GM19467 (cell line): Measurements from ENCODE around the gene S1PR1.

Experiments used
- ATAC-seq: cut with Tn5 transposase; IDR thresholded peaks from one replicate; pipeline ENCODE4 v1.9.1; 2021; ENCODE audit warnings: mild to moderate bottlenecking, moderate library complexity; ENCODE audit not compliant: unreplicated experiment

Gene S1PR1

DNA sequence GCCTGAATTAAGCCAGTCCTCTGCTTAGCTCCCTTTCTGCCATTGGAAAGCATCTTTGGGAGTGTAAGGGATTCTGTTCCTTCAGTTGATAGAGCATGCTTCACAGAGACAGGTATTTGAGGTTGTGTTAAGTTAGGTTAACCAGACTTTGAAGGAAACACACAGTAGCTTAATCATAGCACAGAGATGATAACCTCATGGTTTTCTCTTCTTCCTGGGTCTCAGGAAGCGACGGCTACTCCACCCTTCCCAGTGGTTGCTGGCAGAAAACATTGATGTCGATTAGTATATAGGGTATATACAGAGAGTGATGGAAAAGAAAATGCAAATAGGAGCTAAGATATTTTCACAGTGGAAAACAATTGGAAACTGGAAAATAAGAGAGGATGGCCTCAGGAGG, 42.0 kb downstream of the S1PR1 start:
- ATAC-seq: no peak

- ATAC-seq: no peak
These were observed 43.3 kb downstream of the S1PR1 start for GRCh38 chr1:101280049-101280592.

DNA sequence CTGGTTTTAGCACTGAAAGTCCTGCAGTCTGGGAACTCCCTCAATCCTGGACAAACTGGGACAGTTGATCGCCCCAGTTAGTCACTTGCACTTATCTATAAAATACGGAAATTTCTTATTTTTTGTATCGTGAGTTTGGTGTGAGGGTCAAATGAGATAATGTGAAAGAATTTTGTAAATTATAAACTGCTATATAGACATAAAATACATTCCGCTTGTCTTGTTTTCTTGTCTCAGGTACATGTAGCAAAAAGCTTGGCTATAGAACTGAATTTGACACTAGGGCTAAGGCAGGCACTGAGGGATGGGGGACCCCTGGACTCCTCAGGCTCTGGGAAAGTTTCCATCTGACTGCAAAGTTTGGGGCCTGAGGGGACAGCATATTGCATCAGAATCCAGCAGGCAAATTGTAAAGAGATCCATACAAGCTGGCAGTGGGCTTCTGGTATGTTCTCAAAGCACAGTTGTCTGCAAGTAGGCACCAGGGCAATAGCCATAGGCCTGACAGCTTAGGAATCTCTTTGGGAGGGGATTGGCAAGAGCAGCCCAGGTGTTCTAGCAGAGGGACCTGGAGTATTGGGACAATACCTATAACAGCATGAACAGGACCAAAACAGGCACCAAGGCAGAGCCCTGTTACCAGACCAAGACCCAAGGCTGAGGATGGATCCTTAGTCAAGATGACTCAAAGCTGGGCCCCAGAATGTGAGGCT, 44.3 kb downstream of the S1PR1 start:
- no peak for ATAC-seq

DNA sequence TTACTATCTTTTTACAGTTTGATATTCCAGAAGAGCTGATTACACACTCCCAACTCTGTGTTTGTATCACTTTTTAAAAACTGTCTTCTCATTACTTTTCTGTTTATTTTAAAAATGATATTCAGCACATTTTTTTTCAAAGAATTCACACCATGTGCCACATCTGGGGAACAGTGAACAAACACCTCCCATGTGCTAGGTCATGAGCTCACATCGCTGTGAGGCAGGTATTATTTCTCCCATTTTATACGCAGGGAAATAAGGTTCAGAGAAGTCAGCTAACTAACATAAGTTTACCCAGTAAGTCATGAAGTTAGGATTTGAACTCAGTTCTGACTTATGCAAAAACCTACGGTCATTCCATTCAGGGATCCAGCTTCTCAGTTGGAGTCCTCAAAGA, 44.9 kb downstream of the S1PR1 start:
- ATAC-seq: no peak

- ATAC-seq: no peak
These were observed 45.7 kb downstream of the S1PR1 start for GRCh38 chr1:101282314-101283038.

- ATAC-seq: no peak
These were observed 46.6 kb downstream of the S1PR1 start for GRCh38 chr1:101283443-101283842.

DNA sequence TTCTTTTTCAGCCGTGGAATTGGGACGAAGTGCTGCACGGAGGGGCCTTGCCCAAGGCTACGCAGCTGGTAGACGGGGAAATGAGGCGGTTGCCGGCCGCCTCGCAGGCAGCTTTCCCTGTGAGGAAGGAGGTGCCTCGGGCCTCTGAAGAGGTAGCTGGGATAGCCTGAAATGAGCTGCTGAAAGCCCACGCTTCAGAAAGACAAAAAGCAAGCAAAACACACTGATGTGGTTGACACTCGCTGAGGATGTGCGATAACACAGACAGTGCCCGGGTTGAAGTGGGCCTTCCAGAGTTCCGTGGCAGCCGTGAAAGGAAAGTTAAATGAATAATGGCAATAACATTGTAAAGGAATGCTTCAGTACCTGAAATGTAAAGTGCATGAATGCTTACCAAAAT, 47.2 kb downstream of the S1PR1 start:
- ATAC-seq: no peak

DNA sequence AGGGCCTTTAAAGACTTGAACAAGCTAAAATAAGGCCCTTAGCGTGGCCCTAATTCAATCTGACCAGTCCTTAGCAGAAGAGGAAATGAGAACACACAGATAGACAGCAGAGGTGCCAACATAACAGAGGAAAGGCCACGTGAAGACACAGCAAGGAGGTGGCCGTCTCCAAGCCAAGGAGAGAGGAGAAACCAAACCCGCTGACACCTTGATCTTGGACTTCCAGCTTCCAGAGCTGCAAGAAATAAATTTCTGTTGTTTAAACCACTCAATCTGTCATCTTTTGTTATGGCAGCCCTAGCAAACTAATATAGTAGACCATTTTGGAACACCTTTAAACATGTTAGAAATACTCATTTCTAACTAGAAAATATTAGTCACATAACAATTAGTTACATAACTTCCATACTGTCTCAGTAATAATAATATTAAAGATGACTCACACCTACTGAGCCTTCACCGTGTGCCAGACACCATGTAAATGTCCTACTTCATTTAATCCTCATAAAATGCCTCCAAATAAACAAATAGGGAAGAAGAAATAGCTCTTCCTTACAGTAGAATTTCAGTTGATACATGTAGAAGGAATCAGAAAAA, 47.9 kb downstream of the S1PR1 start:
- ATAC-seq: no peak

DNA sequence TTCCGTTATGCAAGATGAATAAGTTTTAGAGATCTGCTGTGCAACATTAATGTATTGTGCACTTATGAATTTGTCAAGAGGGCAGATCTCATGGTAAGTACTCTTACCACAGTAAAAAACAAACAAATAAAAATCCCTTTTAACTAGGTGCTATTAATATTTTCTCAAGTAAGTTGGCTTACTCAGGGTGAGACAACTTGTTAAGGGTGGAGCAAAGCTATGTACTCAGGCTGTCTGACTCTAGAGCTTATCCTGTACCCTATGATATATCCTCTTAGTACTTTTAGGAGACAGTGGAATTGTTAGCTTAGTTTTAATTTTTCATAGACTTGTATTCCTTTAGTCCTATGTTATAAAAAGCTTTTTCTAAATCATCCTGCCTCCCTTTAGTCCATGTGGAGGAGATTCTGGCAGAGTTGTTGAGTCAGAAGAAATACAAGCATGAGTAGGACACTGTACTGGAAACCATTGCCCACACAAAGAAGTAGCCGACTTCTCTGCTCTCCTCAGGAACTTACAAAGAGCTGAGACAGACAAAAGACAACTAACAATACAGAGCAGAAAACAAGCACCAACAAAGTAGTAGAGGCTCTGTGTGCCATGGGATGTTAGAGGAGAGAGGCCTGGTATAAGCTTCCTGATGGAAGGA, 49.2 kb downstream of the S1PR1 start:
- ATAC-seq: no peak

- no peak for ATAC-seq
These were observed 51.7 kb downstream of the S1PR1 start for GRCh38 chr1:101288491-101288944.

DNA sequence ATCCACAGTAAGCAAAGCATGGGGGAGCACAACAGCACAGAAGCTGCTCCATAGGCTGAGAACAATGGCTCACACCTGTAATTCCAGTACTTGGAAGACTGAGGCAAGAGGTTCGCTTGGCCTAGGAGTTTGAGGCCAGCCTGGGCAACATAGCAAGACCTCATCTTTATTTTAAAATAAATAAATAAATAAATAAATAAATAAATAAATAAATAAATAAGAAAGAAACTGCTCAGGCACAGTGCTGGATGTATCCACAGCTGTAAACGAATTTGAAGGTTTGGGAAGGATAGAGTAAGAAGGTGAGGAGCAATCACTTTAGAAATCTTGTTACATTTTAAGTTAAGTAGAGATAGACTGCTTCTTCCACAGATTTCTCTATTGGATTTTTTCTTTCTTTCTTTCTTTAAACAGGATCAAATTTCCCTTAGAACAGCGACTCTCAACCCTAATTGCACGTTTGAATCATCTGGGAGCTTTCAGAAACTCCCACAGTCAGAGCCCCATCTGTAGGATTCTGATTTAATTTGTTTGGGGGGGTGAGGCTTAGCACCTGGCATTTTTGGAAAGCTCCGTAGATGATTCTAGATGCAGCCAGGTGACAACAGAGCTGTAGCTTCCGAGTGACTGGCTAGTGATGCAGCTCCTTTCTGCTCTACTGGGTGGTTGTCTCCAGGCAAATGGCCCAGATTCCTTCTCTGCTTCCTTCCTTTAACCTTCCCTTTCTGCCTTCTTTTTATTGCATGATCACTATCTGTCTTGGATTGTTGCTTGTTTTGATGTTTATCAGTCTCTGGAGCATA, 53.5 kb downstream of the S1PR1 start:
- ATAC-seq: no peak
